Neural cell (in vitro differentiated cells): ENCODE measurements around the gene BTG2. TPM values are rescaled to one million over a fixed set of nuclear protein-coding genes. Genes with fewer than 3 reads are reported as not detected.
"Not testable (repeated sequence)": the region's sequence is repeated elsewhere in the genome, so short reads cannot be mapped to it uniquely, and the experiment has no call there.

Source experiments
- H2AFZ ChIP-seq: fragments of 200-600, 300-800 bp; sonication (generic), shearing (Covaris generic); 2 replicates; pipeline ENCODE4 v1.6.0; 2014; ENCODE audit warnings: low read depth, mild to moderate bottlenecking, antibody characterized with exemption, low read length, moderate library complexity
- H3F3A ChIP-seq: fragments of 200-600 bp; shearing (Covaris generic); 2 replicates; pipeline ENCODE4 v1.6.1; 2016; ENCODE audit warnings: mild to moderate bottlenecking, moderate library complexity, mixed read lengths, antibody characterized with exemption, low read length; ENCODE audit not compliant: insufficient read depth, poor library complexity, severe bottlenecking
- H3K27ac ChIP-seq: fragments of 200-600, 300-800 bp; sonication (generic), shearing (Covaris generic); 2 replicates; pipeline ENCODE4 v1.5.1; 2014; ENCODE audit warnings: mild to moderate bottlenecking, low read length, moderate library complexity
- H3K27me3 ChIP-seq: fragments of 300-800, 200-600 bp; sonication (generic), shearing (Covaris generic); 2 replicates; pipeline ENCODE4 v1.6.0; 2014; ENCODE audit warnings: mild to moderate bottlenecking, low read depth, low read length, moderate library complexity; ENCODE audit not compliant: insufficient read depth
- H3K36me3 ChIP-seq: fragments of 300-800, 200-600 bp; sonication (generic), shearing (Covaris generic); 2 replicates; pipeline ENCODE4 v1.5.1; 2014; ENCODE audit warnings: mild to moderate bottlenecking, antibody characterized with exemption, low read length, moderate library complexity; ENCODE audit not compliant: insufficient read depth
- H3K4me2 ChIP-seq: fragments of 300-800, 200-600 bp; sonication (generic), shearing (Covaris generic); 2 replicates; pipeline ENCODE4 v1.6.0; 2014; ENCODE audit warnings: mild to moderate bottlenecking, low read length
- H3K4me3 ChIP-seq: fragments of 300-800, 200-600 bp; sonication (generic), shearing (Covaris generic); 2 replicates; pipeline ENCODE4 v1.5.1; 2014; ENCODE audit warnings: mild to moderate bottlenecking, low read length, moderate library complexity
- H3K79me2 ChIP-seq: fragments of 200-600 bp; shearing (Covaris generic); replicated peaks from 2 replicates; pipeline ENCODE4 v1.6.0; 2014; ENCODE audit warnings: mild to moderate bottlenecking, low read length, moderate library complexity; ENCODE audit not compliant: insufficient read depth
- H3K9ac ChIP-seq: fragments of 300-800, 200-600 bp; sonication (generic), shearing (Covaris generic); 2 replicates; pipeline ENCODE4 v1.6.1; 2016; ENCODE audit warnings: mild to moderate bottlenecking, low read length, mixed read lengths
- H3K9me2 ChIP-seq: fragments of 200-600 bp; shearing (Covaris generic); 2 replicates; pipeline ENCODE4 v1.6.1; 2016; ENCODE audit warnings: mild to moderate bottlenecking, low read length, mixed read lengths; ENCODE audit not compliant: insufficient read depth
- H3K9me3 ChIP-seq: fragments of 200-600, 300-800 bp; sonication (generic), shearing (Covaris generic); 2 replicates; pipeline ENCODE4 v1.6.1; 2016; ENCODE audit warnings: mild to moderate bottlenecking, mixed run types, low read length, moderate library complexity, mixed read lengths
- H4K20me1 ChIP-seq: fragments of 200-600 bp; shearing (Covaris generic); 2 replicates; pipeline ENCODE4 v1.6.1; 2016; ENCODE audit warnings: mild to moderate bottlenecking, mixed run types; ENCODE audit not compliant: insufficient read depth
- CTCF ChIP-seq: fragments of 450-650 bp; IDR thresholded peaks from 2 replicates; pipeline ENCODE4 v1.5.1; 2014; ENCODE audit warnings: antibody characterized with exemption, mild to moderate bottlenecking, moderate library complexity; ENCODE audit not compliant: poor library complexity, severe bottlenecking
- EP300 ChIP-seq: fragments of 450-650 bp; conservative IDR thresholded peaks from 2 replicates; pipeline ENCODE4 v1.6.1; 2014; ENCODE audit warnings: antibody characterized with exemption, mild to moderate bottlenecking, moderate library complexity; ENCODE audit not compliant: poor library complexity, severe bottlenecking
- EZH2 ChIP-seq: fragments of 200-600, 300-800 bp; shearing (Covaris generic), sonication (generic); IDR thresholded peaks from 2 replicates; pipeline ENCODE4 v1.6.1; 2014; ENCODE audit warnings: antibody characterized with exemption, low read length, borderline replicate concordance, mild to moderate bottlenecking; ENCODE audit not compliant: insufficient read depth, poor library complexity, severe bottlenecking
- POLR2AphosphoS5 ChIP-seq: IDR thresholded peaks from 2 replicates; pipeline ENCODE4 v1.6.1; 2012
- RAD21 ChIP-seq: fragments of 450-650 bp; conservative IDR thresholded peaks from 2 replicates; pipeline ENCODE4 v1.6.1; 2014; ENCODE audit warnings: antibody characterized with exemption, mild to moderate bottlenecking, moderate library complexity
- SMC3 ChIP-seq: fragments of 450-650 bp; conservative IDR thresholded peaks from 2 replicates; pipeline ENCODE4 v1.6.1; 2014; ENCODE audit warnings: antibody characterized with exemption, mild to moderate bottlenecking, moderate library complexity; ENCODE audit not compliant: poor library complexity
- TAF1 ChIP-seq: IDR thresholded peaks from 2 replicates; pipeline ENCODE4 v1.6.1; 2012; ENCODE audit warnings: low read depth
- polyA plus RNA-seq: library from polyadenylated mRNA; depleted of rRNA; stranded (reverse); fragments of >200 nt; gene quantifications from 2 replicates; pipeline ENCODE4 v1.2.3, GENCODE V29; 2014

The BTG2 gene
- polyA plus RNA-seq, 1 donor from 2014 or later: 4.1 TPM

DNA sequence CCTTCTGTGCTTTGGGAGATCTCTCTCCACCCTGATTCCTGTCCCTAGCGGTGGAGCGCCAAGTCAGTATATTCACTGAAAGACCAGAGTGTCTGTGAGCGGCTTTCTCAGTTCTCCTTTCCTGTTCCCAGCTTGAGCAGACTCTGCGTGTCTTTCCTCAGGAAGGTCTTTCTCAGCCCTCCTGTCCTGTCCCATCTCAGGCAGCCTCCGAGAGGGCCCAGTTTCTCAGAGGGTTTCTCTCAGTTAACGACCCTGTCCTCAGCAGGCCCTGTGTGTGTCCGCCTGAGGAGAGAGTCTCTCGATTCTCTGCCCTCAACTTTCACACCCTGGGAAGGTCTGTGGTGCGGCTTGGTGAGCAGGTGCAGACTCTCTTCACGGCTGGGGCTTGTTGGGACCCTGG is 41.8 kb upstream of the BTG2 start:
- no peak overlapping the region for H3K4me2 ChIP-seq

GRCh38 chr1:203264052-203264501 is 41.2 kb upstream of the BTG2 start:
- Histone ChIP-seq H3K27me3 (no peaks in the 10 kb centered on the region), H3K27ac (no peak overlapping the region), H3K4me3 (no peak overlapping the region), H4K20me1 (no peaks in the 10 kb centered on the region), H3K36me3 (no peaks in the 10 kb centered on the region), H2AFZ (no peak overlapping the region), H3K79me2 (no peaks in the 10 kb centered on the region), H3K4me2 (no peak overlapping the region), H3K9me2 (no peaks in the 10 kb centered on the region), H3K9ac (no peak overlapping the region), H3K9me3 (no peaks in the 10 kb centered on the region), H3F3A (no peaks in the 10 kb centered on the region)
- no peak for TF ChIP-seq CTCF
- no peak for TF ChIP-seq RAD21

More for the DNA sequence above, 41.8 kb upstream of the BTG2 start:
- Histone ChIP-seq H3K36me3 (no peaks in the 10 kb centered on the region), H3K4me3 (no peak overlapping the region), H3F3A (no peaks in the 10 kb centered on the region), H3K9me2 (no peaks in the 10 kb centered on the region), H3K27me3 (no peaks in the 10 kb centered on the region), H4K20me1 (no peaks in the 10 kb centered on the region), H2AFZ (no peak overlapping the region), H3K9me3 (no peaks in the 10 kb centered on the region), H3K27ac (no peak overlapping the region), H3K9ac (no peak overlapping the region), H3K79me2 (no peaks in the 10 kb centered on the region)
- TF ChIP-seq CTCF: no peak
- TF ChIP-seq SMC3: no peak
- no peak for TF ChIP-seq RAD21
- no peak for TF ChIP-seq EZH2

GRCh38 chr1:203265541-203265940 is 39.8 kb upstream of the BTG2 start:
- Histone ChIP-seq H3K4me2 (no peak overlapping the region), H2AFZ (no peak overlapping the region)

GRCh38 chr1:203266140-203266539 is 39.2 kb upstream of the BTG2 start:
- not testable (repeated sequence) for H3K4me2 ChIP-seq, H3K27me3 ChIP-seq, H3K36me3 ChIP-seq, H3K9me2 ChIP-seq, H3K4me3 ChIP-seq, H3F3A ChIP-seq, H3K79me2 ChIP-seq, H2AFZ ChIP-seq, H4K20me1 ChIP-seq, H3K27ac ChIP-seq, H3K9ac ChIP-seq, H3K9me3 ChIP-seq

More at GRCh38 chr1:203265541-203265940, 39.8 kb upstream of the BTG2 start:
- Histone ChIP-seq H3K79me2 (no peaks in the 10 kb centered on the region), H3K9me3 (no peaks in the 10 kb centered on the region), H3K9ac (no peak overlapping the region), H3K9me2 (no peaks in the 10 kb centered on the region), H3K36me3 (no peaks in the 10 kb centered on the region), H3F3A (no peaks in the 10 kb centered on the region), H3K4me3 (no peak overlapping the region), H3K27me3 (no peaks in the 10 kb centered on the region), H3K27ac (no peak overlapping the region), H4K20me1 (no peaks in the 10 kb centered on the region)
- no peak for TF ChIP-seq TAF1
- TF ChIP-seq POLR2AphosphoS5: no peak
- no peak for TF ChIP-seq EP300
- TF ChIP-seq RAD21: no peak
- no peak for TF ChIP-seq CTCF
